ENCODE measurements around the gene THSD7B. TPM values are rescaled to one million over a fixed set of nuclear protein-coding genes. Genes with fewer than 3 reads are reported as not detected.

The THSD7B gene
- total RNA-seq, 4 donors from 2014 or later, result 0.80 to 0.83 TPM; not detected in 2

DNA sequence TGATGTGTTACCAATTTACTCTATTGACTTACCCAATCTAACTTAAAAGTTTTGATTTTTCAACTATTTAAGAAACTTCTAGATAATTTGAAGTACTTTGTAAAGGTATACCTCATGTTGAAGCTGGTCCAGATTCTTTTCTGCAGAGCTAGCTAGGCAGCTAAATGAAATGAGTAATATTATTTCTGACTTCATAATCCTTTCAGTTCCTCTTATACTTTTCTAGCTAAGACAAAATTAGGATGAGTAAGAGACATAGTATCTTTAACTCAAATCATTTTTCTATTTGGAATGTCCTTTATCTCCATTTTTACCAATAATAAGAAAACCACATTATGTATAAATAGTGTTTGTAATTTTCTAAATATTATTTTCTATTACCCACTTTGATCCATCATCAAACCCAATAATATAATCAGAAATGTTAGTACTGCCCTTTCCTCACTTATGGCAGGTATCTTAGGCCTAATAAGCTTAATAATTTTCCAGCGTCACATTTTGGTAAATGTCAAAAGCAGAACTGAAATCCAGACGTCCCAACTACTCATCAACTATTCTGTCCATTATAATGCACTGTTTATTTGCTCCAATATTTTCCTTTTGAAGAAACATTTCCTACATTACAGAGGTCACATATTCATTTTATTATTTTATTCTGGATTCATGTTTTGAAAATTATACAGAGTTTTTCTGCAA lies 456.6 kb downstream of the THSD7B start:
- Histone ChIP-seq H3K27me3 (no peaks in the 10 kb centered on the region), H3K27ac (no peak overlapping the region), H3K4me3 (no peak overlapping the region), H3K4me1 (no peaks in the 10 kb centered on the region), H3K9me3 (no peaks in the 10 kb centered on the region), H3K36me3 (no peaks in the 10 kb centered on the region)
- TF ChIP-seq, protein P1, sequence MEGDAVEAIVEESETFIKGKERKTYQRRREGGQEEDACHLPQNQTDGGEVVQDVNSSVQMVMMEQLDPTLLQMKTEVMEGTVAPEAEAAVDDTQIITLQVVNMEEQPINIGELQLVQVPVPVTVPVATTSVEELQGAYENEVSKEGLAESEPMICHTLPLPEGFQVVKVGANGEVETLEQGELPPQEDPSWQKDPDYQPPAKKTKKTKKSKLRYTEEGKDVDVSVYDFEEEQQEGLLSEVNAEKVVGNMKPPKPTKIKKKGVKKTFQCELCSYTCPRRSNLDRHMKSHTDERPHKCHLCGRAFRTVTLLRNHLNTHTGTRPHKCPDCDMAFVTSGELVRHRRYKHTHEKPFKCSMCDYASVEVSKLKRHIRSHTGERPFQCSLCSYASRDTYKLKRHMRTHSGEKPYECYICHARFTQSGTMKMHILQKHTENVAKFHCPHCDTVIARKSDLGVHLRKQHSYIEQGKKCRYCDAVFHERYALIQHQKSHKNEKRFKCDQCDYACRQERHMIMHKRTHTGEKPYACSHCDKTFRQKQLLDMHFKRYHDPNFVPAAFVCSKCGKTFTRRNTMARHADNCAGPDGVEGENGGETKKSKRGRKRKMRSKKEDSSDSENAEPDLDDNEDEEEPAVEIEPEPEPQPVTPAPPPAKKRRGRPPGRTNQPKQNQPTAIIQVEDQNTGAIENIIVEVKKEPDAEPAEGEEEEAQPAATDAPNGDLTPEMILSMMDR (IDR thresholded peaks at IDR 0.05), result no peak
- TF ChIP-seq POLR2A (IDR thresholded peaks at IDR 0.05), result no peak
- no peak for DNase-seq

DNA sequence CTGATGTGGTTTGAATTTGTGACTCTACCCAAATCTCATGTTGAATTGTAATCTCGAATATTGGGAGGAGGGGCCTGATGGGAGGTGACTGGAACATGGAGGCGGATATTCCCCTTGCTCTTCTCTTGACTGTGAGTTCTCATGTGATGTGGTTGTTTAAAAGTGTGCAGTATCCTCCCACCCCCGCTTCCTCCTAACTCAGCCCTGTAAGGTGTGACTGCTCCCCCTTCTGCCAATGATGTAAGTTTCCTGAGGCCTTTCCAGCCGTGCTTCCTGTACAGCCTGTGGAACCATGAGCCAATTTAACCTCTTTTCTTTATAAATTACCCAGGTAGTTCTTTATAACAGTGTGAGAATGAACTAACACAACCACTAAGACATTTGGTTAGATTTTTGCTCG lies 458.4 kb downstream of the THSD7B start:
- DNase-seq, result no peak
- Histone ChIP-seq H3K27me3 (no peaks in the 10 kb centered on the region), H3K4me1 (no peaks in the 10 kb centered on the region), H3K9me3 (no peaks in the 10 kb centered on the region), H3K4me3 (no peak overlapping the region), H3K27ac (no peak overlapping the region), H3K36me3 (no peaks in the 10 kb centered on the region)
- TF ChIP-seq, protein P1 (IDR thresholded peaks at IDR 0.05), result no peak

DNA sequence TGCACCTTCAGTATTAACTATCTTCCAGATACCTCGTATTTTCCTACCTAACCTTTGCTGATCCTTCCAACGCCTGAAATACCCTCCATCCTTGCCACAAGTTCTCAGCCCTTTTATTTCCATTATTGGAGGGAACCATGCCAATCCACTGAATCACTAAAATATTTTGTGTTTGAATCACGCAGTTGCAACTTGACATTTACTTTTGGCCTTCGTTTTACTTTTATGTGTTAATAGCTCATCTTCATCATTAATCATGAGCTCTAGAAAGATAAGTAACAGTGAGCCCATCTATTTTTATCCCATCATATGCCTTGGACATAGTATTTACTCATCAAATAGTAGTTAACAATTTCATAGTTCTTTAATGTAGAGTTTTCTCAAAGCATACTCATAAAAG lies 463.2 kb downstream of the THSD7B start:
- H3K36me3 ChIP-seq, result no peaks in the 10 kb centered on the region
- no peaks in the 10 kb centered on the region for H3K9me3 ChIP-seq
- no peak for DNase-seq
- H3K4me1 ChIP-seq, result no peaks in the 10 kb centered on the region
- TF ChIP-seq, protein P1 (IDR thresholded peaks at IDR 0.05), result no peak
- no peak for TF ChIP-seq POLR2A (IDR thresholded peaks at IDR 0.05)
- no peak overlapping the region for H3K4me3 ChIP-seq
- no peaks in the 10 kb centered on the region for H3K27me3 ChIP-seq
- no peak overlapping the region for H3K27ac ChIP-seq

DNA sequence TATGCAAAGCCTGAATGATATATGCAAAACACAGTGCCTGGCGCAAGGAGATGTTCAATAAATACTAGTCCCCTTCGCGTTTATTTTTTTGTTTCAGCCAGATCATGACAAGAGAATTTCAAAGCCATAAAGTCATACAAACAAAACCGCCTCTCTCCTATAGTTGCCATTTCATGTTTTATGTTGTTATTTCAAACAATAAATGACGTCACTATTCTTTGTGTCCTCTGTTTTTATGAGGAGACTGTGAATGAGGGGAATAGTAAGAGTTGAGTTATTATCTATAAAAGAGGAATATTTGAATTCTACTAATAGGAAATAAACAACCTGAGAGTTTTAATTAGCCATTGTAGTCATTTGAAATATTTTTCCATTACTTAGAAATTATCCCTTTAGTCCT lies 464.5 kb downstream of the THSD7B start:
- no peaks in the 10 kb centered on the region for H3K27me3 ChIP-seq
- TF ChIP-seq, protein P1 (IDR thresholded peaks at IDR 0.05), result no peak
- no peak for TF ChIP-seq POLR2A (IDR thresholded peaks at IDR 0.05)
- H3K4me3 ChIP-seq, result no peak overlapping the region

DNA sequence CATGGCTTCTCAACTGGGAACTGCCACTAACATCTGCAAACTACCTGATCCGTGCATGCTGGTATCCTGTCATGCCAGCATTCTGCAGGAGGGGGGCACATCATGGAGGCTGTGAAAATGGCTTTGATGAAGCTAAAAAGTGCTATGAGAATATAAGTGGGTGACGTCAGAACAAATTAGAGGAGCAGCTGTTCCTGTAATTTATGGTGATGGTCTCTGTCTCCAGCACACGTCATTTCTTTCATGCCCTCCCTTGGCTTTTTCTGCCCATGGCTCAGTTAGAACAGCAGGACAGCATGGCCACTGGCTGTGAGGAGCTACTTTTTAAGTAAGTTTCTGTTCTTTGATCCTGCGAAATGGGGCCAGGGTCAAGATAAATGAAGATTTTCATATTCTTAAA lies 466.3 kb downstream of the THSD7B start:
- no peaks in the 10 kb centered on the region for H3K36me3 ChIP-seq
- H3K27me3 ChIP-seq, result no peaks in the 10 kb centered on the region
- H3K9me3 ChIP-seq, result no peaks in the 10 kb centered on the region
- DNase-seq, result no peak
- H3K4me3 ChIP-seq, result no peak overlapping the region
- no peak overlapping the region for H3K27ac ChIP-seq
- H3K4me1 ChIP-seq, result no peaks in the 10 kb centered on the region
- no peak for TF ChIP-seq POLR2A (IDR thresholded peaks at IDR 0.05)
- TF ChIP-seq, protein P1 (IDR thresholded peaks at IDR 0.05), result no peak

More for the DNA sequence above, 464.5 kb downstream of the THSD7B start:
- no peak overlapping the region for H3K27ac ChIP-seq
- no peaks in the 10 kb centered on the region for H3K36me3 ChIP-seq
- DNase-seq, result no peak
- H3K9me3 ChIP-seq, result no peaks in the 10 kb centered on the region
- H3K4me1 ChIP-seq, result no peaks in the 10 kb centered on the region

DNA sequence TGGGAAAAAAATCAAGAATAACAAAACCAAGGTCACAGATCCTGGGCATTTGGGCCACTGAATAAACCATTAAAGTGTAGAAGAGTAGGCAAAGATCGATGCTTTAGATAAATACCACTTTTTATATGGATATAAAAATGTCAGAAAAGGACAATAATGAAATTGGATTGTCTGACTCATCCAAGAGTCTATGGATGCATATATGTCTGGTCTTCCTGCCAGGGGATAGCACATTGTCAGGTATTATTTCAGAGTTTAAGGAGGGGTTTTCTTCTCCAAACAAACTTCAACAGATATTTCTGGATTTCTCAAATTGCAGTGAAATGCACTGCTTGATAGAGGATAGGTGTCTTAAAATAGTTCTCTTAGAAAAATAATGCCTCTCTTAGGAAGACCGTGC lies 466.7 kb downstream of the THSD7B start:
- H3K4me1 ChIP-seq, result no peaks in the 10 kb centered on the region
- H3K9me3 ChIP-seq, result no peaks in the 10 kb centered on the region
- no peaks in the 10 kb centered on the region for H3K27me3 ChIP-seq
- TF ChIP-seq, protein P1 (IDR thresholded peaks at IDR 0.05), result no peak
- no peak for TF ChIP-seq POLR2A (IDR thresholded peaks at IDR 0.05)
- H3K27ac ChIP-seq, result no peak overlapping the region
- no peak overlapping the region for H3K4me3 ChIP-seq
- DNase-seq, result no peak
- H3K36me3 ChIP-seq, result no peaks in the 10 kb centered on the region

Measured in Peyer's patch (tissue), 4 donors.